ENCODE results near the gene PCSK1N.
"Not testable (repeated sequence)": the region's sequence is repeated elsewhere in the genome, so short reads cannot be mapped to it uniquely, and the experiment has no call there.

Gene PCSK1N

DNA sequence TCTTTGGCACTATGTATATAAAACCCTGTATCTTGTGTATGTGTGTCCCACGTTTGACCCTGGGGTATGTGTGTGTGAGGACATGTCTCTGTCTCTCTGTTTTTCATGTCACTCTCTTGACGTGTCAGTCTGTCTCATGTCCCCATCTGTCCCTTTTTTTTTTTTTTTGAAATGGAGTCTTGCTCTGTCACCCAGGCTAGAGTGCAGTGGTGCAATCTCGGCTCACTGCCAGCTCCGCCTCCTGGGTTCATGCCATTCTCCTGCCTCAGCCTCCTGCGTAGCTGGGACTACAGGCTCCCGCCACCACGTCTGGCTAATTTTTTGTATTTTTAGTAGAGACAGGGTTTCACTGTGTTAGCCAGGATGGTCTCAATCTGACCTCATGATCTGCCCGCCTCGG is 16.0 kb downstream of the PCSK1N start:
- DNase-seq: not testable (repeated sequence)

DNA sequence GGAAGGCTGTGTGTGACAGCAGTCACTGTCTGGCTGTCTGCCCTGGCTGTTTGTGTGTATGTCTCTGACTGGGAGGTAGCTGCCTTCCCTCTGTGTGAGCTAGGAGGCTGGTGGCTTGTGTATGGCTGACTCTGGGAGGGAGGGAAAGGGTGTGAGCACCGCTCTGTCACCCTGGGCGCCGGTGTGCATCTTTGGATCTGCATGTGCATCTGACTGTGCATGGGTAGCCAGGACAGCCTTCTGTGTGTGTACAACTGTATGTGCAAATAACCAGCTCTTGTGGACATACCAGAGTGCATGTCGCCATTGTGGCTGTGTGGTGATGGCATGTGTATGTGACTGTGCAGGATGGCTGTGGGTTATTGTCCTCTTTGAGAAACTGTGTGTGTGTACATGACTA is 16.5 kb downstream of the PCSK1N start:
- DNase-seq: no peak

DNA sequence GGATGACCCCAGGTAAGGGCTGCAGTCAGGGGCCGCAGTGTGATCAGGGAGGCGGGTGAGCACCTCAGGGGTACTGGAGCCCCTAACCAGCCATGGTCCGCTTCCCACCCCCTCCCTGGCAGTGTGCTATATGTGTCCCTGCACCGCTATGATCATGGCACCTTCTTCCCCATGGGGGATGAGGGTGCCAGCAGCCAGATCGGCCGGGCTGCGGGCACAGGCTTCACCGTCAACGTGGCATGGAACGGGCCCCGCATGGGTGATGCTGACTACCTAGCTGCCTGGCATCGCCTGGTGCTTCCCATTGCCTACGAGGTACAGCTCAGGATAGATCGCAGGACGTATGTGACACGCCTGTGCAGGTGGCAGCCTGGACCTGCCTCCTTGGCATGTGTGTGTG is 17.3 kb downstream of the PCSK1N start:
- no peak for DNase-seq

DNA sequence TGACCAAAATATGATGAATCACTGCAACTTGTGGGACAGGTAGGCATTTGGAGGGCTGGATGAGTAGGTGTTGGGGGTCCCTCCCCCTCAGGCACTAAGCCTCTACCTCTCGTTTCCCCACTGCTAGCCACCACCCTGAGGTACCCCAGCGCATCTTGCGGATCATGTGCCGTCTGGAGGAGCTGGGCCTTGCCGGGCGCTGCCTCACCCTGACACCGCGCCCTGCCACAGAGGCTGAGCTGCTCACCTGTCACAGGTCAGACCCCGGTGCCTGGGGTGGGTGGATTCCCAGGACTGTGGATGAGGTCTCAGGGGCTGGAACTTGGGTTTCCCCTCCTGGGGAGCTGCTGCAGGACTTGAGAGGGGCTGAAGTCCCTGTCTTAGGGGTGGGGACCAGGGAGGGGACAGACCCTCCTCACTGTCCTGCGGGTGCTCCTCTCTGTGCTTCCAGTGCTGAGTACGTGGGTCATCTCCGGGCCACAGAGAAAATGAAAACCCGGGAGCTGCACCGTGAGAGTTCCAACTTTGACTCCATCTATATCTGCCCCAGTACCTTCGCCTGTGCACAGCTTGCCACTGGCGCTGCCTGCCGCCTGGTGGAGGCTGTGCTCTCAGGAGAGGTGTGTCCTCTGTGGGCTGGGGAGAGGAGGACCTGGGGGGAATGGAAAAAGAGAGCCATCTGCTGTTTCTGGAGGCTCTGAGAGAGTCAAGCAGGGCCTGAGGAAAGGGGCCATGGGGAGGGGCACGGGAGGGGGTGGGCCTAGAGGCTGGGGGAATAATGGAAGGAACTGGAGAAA is 19.2 kb downstream of the PCSK1N start:
- peak in 1 of 2 experiments; percentile 19 for DNase-seq

DNA sequence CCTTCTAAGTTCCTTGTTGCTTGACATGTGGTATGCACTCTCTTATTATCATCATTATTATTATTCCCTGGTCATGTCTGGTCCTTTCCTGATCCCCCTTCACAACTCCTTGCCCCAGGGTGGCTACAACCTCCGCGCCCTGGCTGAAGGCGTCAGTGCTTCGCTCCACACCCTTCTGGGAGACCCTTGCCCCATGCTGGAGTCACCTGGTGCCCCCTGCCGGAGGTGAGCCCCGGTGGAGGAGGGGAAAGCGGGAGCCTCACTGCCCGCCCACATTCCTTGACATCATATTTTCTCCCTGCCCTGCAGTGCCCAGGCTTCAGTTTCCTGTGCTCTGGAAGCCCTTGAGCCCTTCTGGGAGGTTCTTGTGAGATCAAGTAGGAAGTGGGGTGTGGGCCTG is 20.1 kb downstream of the PCSK1N start:
- no peak for DNase-seq

DNA sequence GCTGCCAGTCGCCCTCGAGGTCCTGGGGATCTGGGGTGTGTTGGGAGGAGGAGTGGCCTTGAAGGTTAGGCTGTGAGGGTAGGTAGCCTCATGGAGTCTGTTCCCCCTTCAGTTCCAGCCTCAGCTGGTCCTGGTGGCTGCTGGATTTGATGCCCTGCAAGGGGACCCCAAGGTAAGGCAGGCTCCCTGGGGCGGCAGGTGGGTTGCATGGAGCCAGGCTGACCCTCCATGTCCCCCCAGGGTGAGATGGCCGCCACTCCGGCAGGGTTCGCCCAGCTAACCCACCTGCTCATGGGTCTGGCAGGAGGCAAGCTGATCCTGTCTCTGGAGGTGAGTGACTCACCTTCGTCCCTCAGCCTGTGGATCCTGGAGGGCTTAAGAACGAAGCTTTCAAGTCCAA is 20.7 kb downstream of the PCSK1N start:
- no peak for DNase-seq

DNA sequence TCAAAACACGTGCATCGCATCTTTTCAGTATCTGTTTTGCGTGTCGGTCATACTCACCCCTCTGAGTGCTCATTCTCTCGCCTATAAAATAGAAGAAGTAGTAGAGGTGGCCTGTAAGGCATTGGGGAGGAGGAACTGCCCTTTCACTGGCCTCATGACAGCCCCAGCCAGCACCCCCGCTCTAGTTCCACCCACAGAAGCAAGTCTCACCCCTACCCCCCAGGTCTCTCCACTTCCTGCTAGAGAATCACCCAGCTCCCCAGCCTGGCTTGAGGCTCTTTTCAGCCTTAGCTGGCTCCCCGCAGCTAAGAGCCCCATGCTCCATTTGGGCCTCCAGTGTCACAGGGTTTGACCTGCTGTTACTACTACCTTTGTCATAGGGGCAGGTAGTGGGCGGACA is 21.8 kb downstream of the PCSK1N start:
- no peak for DNase-seq

DNA sequence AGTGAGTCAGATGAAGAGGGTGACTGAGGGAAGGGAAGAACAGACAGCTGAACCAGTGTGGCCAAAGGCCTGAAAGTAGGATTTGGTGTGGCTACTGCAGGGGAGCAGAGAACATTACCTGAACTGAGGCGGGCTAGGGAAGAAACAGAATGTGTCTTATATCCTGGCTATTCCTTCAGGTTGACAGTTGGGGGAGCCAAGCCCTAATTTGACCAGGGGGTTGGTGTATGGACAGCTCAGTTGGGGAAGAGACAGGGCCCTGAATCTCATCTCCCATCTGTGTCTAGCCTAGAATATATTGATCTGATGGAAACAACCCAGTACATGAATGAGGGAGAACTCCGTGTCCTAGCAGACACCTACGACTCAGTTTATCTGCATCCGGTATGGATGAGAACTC is 29.3 kb downstream of the PCSK1N start:
- peak in 1 of 2 experiments; percentile 5 for DNase-seq

DNA sequence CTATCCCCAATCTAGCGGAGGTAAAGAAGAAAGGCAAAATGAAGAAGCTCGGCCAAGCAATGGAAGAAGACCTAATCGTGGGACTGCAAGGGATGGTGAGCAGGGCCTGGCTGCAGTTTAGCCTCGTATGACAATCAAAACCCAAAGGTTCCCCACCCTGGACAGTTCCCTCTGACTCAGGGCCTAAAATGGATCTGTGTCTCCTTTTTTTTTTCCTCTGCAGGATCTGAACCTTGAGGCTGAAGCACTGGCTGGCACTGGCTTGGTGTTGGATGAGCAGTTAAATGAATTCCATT is 32.6 kb downstream of the PCSK1N start:
- DNase-seq: no peak

DNA sequence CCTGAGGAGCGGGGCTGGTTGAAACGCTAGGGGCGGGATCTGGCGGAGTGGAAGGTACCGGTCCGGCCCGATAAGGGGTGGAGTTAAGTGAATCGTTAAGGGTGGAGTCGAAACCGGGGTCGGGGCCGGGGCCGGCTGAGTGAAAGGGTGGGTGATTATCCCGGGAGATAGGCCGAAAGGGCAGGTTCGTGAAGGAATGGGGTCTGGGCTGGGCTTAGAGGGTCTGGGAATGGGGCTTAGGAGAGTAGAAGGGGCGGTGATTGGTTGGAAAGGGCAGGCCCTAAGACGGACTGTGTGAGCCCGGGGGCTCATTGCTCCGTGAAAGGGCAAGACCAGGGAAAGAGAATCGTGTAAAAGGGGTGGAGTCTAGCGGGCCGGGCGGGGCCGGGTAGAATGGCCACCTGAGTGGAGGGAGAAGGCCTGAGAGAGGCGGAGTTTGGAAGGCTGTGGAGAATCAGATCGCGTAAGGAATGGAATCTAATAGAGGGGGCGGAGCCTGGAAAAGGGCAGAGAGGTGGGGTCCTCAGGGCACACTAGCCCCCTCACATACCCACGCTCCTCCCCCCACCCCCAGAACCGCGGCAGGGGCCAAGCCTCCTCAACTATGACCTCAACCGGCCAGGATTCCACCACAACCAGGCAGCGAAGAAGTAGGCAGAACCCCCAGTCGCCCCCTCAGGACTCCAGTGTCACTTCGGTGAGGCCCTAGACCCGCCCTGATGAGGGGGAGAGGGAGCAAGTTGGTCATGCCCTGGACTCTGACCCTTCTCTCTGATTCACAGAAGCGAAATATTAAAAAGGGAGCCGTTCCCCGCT is 33.1 kb downstream of the PCSK1N start:
- DNase-seq: peak; percentile 87 to 90

DNA sequence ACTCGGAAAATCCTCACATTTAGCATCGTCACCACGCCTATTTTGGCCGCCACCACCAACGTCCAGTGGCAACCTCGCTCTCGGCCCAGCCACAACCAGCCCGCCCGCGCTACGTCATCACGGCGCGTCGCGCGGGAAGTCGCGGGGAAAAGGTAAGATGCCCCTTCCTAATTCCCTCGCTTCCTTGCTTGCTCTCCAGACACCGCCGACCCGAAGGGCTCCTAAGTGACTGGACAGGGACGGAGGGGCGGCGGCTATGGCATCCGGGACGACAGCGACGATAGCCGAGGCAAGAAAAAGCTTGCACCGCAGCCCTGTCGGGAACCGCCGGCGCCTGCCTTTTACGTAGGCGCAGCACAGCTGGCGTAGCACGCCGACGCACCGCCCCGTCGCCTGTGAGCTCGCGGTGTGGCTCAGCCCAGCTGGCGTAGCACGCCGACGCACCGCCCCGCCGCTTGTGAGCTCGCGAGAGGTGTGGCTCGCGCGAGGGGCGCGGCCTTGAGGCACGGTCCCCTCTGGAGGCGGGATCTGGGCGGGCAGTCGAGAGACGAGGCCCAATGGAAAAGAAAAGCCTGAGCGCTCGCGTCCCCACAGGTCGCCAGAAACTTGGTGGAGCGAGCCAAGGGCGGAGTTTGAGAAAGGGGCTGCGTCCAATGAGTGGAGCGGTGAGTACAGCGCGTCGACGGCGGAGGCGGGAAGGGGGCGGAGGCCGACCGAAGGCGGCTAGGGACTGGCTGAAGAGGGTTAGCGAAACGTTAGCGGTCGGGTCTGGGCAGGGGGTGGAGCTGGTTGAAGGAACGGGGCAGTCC is 33.9 kb downstream of the PCSK1N start, which contains the start of gene HDAC6:
Gene HDAC6, plus strand, starts transcription at position 788 of the 809 bp plus-strand sequence. CDS start 626 bp downstream, outside the sequence.
- DNase-seq: peak; percentile 99

DNA sequence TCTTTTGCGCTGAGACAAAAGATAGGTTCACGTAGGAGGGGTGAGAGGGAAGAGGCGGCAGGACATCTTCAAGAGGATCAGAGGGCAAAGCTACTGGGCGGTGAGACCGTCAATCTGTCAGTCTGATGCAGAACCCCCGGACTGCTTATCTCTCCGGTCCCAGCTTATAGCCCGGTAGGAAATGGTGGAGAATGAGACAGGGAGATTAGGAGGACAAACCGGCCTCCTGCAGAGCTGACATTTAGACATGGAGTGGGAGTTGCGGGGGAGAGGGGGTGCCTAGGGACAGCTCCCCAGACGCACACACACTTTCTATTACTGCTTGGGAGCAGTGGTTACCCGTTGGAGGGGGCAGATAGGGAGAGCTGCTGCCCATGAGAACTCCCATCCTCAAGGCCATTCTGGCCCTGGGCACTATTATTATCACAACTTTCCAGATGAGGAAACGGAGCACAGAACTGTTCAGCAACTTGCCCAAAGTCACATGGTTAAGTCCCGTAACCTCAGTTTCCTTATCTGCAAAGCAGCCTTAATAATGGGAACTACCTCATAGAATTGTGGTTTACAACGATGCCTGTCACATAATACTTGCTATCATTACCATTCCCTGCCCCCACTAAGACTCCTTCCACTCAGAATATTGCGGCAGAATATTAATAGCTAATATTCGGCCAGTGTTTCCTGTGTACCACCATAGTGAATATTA is 34.7 kb downstream of the PCSK1N start:
- peak in 1 of 2 experiments; percentile 24 for DNase-seq

DNA sequence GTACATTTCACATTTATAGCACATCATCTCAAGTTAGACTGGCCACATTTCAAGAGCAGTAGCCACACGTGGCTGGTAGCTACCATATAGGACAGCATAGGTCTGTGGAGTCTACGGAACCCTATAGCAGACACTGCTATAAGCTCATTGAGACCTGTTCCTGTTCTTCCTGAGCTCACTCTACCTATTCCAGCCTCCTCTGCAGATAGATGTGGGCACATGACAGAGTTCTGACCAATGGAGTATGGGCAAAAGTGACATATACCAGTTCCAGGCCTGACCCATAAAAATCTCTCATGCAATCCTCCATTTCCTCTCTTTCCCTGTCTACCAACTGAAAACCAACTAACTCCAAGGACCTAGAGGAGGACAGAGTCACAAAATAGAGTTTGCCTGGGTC is 37.1 kb downstream of the PCSK1N start:
- DNase-seq: no peak

DNA sequence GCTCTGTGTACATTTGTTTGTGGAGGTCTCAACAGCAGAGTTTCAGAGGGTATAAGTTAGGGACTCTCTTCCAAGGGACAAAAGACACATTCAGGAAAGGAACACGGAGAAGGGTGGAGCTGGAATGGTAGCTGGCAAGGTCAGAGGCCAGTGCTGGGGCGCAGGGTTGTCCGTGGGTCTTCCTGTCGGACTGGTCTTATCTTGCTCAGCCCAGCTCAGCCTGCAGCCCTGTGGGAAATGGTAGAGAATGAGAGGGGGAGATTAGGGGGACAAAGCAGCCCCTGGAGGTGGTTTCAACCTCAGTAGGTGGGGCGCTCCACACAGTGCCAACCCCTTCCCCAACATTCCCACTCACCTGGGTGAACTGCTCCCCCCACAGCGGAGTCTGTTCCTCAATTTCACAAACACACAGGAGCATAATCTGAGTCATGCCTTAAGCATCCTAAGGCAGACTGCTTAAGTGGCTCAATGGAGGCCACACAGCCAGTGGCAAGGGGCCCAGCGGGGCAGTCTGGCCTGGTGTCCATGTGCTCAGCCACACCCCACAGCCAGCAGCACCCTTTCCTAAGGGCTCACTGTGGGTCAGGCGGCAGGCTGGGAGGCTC is 40.4 kb downstream of the PCSK1N start:
- DNase-seq: no peak

DNA sequence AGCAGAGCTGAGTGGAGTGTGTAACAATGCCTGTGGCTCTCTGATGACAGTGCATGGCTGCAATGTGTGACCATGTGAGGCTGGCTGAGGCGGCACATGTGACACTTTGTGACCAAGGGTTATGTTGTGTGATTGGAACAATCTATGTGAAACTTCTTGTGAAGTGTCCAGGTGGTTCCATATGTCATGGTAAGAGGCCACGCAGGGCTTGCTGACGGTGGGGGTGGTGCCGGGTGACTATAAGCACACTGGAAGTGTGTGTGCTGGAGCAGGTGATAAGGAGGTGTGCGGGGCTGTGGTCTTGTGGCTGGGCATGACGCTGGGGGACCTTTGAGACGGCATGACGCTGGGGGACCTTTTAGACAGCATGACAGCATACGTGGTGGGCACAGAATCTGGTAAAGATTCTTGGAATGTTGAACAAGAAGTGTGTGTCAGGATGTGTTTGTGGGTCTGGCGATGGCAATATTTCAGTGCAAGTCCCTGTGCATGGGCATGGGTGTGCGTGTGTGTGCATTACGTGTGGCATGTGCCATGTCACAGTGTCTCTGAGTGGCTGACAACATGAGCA is 41.0 kb downstream of the PCSK1N start:
- no peak for DNase-seq

DNA sequence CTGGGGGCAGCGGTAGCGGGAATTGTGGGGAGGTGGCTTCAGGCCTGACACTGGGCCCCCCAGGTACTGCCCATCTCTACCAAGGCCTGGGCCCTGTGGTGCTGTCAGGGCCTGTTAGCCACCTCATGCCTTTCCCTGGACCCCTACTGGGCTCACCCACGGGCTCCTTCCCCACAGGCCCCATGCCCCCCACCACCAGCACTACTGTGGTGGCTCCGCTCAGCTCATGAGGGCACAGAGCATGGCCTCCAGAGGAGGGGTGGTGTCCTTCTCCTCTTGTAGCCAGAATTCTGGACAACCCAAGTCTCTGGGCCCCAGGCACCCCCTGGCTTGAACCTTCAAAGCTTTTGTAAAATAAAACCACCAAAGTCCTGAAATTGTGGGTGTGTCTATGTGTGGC is 41.5 kb downstream of the PCSK1N start:
- DNase-seq: no peak

DNA sequence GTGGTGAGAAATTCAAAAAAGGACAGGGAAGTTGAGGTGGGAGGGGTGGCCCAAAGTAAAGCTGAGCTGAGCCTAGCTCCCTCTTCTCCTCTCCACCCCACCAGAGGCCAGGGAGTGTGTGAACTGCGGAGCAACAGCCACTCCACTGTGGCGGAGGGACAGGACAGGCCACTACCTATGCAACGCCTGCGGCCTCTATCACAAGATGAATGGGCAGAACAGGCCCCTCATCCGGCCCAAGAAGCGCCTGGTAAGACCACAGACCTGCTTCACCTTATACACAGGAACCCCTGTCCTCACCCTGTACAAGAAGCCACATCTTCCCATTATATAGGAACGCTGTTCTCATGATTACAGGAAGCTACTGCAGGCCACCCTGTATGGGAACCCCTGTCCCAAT is 43.2 kb downstream of the PCSK1N start:
- DNase-seq: no peak

DNA sequence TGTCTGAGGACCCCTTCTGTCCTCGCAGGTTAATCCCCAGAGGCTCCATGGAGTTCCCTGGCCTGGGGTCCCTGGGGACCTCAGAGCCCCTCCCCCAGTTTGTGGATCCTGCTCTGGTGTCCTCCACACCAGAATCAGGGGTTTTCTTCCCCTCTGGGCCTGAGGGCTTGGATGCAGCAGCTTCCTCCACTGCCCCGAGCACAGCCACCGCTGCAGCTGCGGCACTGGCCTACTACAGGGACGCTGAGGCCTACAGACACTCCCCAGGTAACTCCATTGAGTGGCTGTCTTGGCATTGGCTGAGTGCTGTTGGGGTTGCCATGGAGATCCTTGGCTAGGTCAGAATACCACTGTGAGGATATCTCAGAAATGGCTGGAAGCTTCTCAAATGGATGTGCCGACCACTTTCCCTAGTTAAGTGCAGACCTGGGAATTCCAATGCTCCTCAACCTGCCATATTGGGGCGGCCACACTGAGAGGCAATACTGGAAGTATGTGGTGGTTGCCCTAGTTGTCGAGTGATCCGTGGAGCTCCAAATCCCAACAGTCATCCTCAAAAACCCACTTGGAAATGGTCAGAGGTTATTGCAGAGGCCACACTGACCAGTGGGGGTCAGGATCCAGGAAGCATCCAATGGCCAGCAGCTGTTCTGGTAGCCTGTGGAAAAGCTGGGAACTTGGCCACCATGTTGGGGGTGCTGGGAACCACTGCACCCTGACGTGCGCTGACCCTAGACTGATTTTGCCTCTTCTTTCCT is 44.2 kb downstream of the PCSK1N start:
- DNase-seq: no peak

DNA sequence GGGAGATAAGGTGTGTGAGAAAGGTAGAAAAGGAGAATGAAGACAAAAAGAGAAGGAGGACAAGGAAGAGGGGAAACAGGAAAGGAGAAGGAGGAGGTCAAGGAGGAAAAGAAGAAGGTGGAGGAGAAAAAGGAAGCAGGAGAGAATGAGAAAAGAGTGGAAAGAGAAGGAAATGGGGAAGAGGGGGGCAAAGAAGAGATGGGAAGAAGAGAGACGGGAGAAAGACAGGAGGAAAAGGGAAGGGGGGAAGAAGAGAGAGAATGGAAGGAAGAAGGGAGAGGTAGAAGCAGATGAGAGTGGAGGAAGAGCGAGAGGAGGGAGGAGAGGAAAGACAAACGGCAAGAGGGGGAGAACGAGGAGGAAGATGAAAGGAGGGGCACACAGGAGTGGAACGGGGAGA is 44.9 kb downstream of the PCSK1N start:
- DNase-seq: no peak

DNA sequence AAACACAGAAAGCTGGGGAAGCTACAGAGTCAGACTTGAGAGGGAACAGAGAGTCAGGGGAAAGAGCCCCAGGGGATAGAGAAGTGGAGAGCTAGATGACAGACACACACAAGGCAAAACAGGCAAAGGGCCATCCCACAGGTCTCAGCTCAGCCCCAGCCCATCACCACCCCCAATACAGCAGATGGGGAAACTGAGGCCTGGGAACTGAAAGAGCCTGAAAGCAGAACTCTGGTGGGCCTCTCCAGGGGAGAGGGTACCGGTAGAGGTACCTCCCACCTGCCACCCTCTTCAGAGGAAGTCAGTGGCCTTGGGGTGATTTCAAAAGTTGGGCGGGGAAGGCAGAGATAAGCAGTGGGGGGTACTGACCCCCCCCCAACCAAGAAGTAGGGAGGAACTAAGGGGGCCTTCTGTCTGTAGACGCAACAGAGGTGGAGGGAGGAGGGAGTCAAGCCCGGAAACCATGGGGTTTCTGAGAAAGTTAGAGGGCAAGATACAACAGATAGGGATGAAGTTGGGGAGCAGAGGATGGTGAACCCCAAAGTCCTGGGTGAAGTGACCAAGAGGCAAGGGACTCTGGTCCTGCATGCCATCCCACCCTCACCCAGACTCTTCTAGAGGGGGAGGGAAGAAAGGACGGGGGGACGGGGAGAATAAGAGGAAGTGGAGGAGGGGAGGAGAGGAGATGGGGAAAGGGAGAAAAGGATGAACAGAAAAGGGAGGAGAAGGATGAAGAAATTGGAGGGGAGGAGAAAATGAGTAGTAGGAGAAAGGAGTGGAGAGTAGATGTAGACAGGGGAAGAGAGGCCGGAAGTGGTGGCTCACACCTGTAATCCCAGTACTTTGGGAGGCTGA is 45.8 kb downstream of the PCSK1N start:
- DNase-seq: no peak

All from NCI-H524 (cell line).